Neural cell (in vitro differentiated cells): ENCODE results near the gene KIZ. TPM values are rescaled to one million over a fixed set of nuclear protein-coding genes. Genes with fewer than 3 reads are reported as not detected.

ENCODE experiments used
- H2AFZ ChIP-seq: fragments of 200-600, 300-800 bp; sonication (generic), shearing (Covaris generic); 2 replicates; pipeline ENCODE4 v1.6.0; 2014; ENCODE audit warnings: low read depth, mild to moderate bottlenecking, antibody characterized with exemption, low read length, moderate library complexity
- H3F3A ChIP-seq: fragments of 200-600 bp; shearing (Covaris generic); 2 replicates; pipeline ENCODE4 v1.6.1; 2016; ENCODE audit warnings: mild to moderate bottlenecking, moderate library complexity, mixed read lengths, antibody characterized with exemption, low read length; ENCODE audit not compliant: insufficient read depth, poor library complexity, severe bottlenecking
- H3K27ac ChIP-seq: fragments of 200-600, 300-800 bp; sonication (generic), shearing (Covaris generic); 2 replicates; pipeline ENCODE4 v1.5.1; 2014; ENCODE audit warnings: mild to moderate bottlenecking, low read length, moderate library complexity
- H3K27me3 ChIP-seq: fragments of 300-800, 200-600 bp; sonication (generic), shearing (Covaris generic); 2 replicates; pipeline ENCODE4 v1.6.0; 2014; ENCODE audit warnings: mild to moderate bottlenecking, low read depth, low read length, moderate library complexity; ENCODE audit not compliant: insufficient read depth
- H3K36me3 ChIP-seq: fragments of 300-800, 200-600 bp; sonication (generic), shearing (Covaris generic); 2 replicates; pipeline ENCODE4 v1.5.1; 2014; ENCODE audit warnings: mild to moderate bottlenecking, antibody characterized with exemption, low read length, moderate library complexity; ENCODE audit not compliant: insufficient read depth
- H3K4me2 ChIP-seq: fragments of 300-800, 200-600 bp; sonication (generic), shearing (Covaris generic); 2 replicates; pipeline ENCODE4 v1.6.0; 2014; ENCODE audit warnings: mild to moderate bottlenecking, low read length
- H3K4me3 ChIP-seq: fragments of 300-800, 200-600 bp; sonication (generic), shearing (Covaris generic); 2 replicates; pipeline ENCODE4 v1.5.1; 2014; ENCODE audit warnings: mild to moderate bottlenecking, low read length, moderate library complexity
- H3K79me2 ChIP-seq: fragments of 200-600 bp; shearing (Covaris generic); replicated peaks from 2 replicates; pipeline ENCODE4 v1.6.0; 2014; ENCODE audit warnings: mild to moderate bottlenecking, low read length, moderate library complexity; ENCODE audit not compliant: insufficient read depth
- H3K9ac ChIP-seq: fragments of 300-800, 200-600 bp; sonication (generic), shearing (Covaris generic); 2 replicates; pipeline ENCODE4 v1.6.1; 2016; ENCODE audit warnings: mild to moderate bottlenecking, low read length, mixed read lengths
- H3K9me2 ChIP-seq: fragments of 200-600 bp; shearing (Covaris generic); 2 replicates; pipeline ENCODE4 v1.6.1; 2016; ENCODE audit warnings: mild to moderate bottlenecking, low read length, mixed read lengths; ENCODE audit not compliant: insufficient read depth
- H3K9me3 ChIP-seq: fragments of 200-600, 300-800 bp; sonication (generic), shearing (Covaris generic); 2 replicates; pipeline ENCODE4 v1.6.1; 2016; ENCODE audit warnings: mild to moderate bottlenecking, mixed run types, low read length, moderate library complexity, mixed read lengths
- H4K20me1 ChIP-seq: fragments of 200-600 bp; shearing (Covaris generic); 2 replicates; pipeline ENCODE4 v1.6.1; 2016; ENCODE audit warnings: mild to moderate bottlenecking, mixed run types; ENCODE audit not compliant: insufficient read depth
- EP300 ChIP-seq: fragments of 450-650 bp; conservative IDR thresholded peaks from 2 replicates; pipeline ENCODE4 v1.6.1; 2014; ENCODE audit warnings: antibody characterized with exemption, mild to moderate bottlenecking, moderate library complexity; ENCODE audit not compliant: poor library complexity, severe bottlenecking
- EZH2 ChIP-seq: fragments of 200-600, 300-800 bp; shearing (Covaris generic), sonication (generic); IDR thresholded peaks from 2 replicates; pipeline ENCODE4 v1.6.1; 2014; ENCODE audit warnings: antibody characterized with exemption, low read length, borderline replicate concordance, mild to moderate bottlenecking; ENCODE audit not compliant: insufficient read depth, poor library complexity, severe bottlenecking
- MXI1 ChIP-seq: fragments of 450-650 bp; conservative IDR thresholded peaks from 2 replicates; pipeline ENCODE4 v1.6.1; 2014; ENCODE audit warnings: antibody characterized with exemption, mild to moderate bottlenecking; ENCODE audit not compliant: poor library complexity, severe bottlenecking
- POLR2AphosphoS5 ChIP-seq: IDR thresholded peaks from 2 replicates; pipeline ENCODE4 v1.6.1; 2012
- RAD21 ChIP-seq: fragments of 450-650 bp; conservative IDR thresholded peaks from 2 replicates; pipeline ENCODE4 v1.6.1; 2014; ENCODE audit warnings: antibody characterized with exemption, mild to moderate bottlenecking, moderate library complexity
- SMC3 ChIP-seq: fragments of 450-650 bp; conservative IDR thresholded peaks from 2 replicates; pipeline ENCODE4 v1.6.1; 2014; ENCODE audit warnings: antibody characterized with exemption, mild to moderate bottlenecking, moderate library complexity; ENCODE audit not compliant: poor library complexity
- TAF1 ChIP-seq: IDR thresholded peaks from 2 replicates; pipeline ENCODE4 v1.6.1; 2012; ENCODE audit warnings: low read depth
- polyA plus RNA-seq: library from polyadenylated mRNA; depleted of rRNA; stranded (reverse); fragments of >200 nt; gene quantifications from 2 replicates; pipeline ENCODE4 v1.2.3, GENCODE V29; 2014
- TF ChIP-seq, protein P1 (sequence below): IDR thresholded peaks from 2 replicates; pipeline ENCODE4 v1.6.1; 2012; ENCODE audit warnings: borderline replicate concordance
- TF ChIP-seq, protein P2 (sequence below): fragments of 450-650 bp; IDR thresholded peaks from 2 replicates; pipeline ENCODE4 v1.5.1; 2014; ENCODE audit warnings: antibody characterized with exemption, mild to moderate bottlenecking, moderate library complexity; ENCODE audit not compliant: poor library complexity, severe bottlenecking

KIZ gene
- polyA plus RNA-seq, 1 donor from 2014 or later = 3.6 TPM

DNA sequence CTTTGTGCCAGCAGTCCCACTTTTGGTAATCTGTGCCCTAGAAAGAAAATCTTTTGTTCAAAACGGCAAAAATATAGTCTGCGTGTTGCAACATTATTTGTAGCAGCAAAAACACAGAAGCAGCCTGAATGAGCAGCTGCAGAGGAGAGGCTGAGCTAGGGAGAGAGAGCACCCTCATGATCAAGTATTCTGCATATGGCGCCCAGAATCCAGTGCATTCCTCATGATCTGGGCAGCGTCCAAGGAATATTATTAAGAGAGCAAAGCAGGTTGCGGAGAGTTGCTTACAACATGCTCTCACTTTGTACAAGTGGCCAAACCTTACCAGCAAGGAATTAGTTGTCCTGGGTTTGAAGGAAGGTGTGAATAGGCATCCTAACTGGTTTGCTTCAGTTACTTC is 25.9 kb downstream of the KIZ start:
- no peak overlapping the region for H3K27ac ChIP-seq
- no peaks in the 10 kb centered on the region for H3F3A ChIP-seq
- H3K9me2 ChIP-seq = no peaks in the 10 kb centered on the region
- no peaks in the 10 kb centered on the region for H3K79me2 ChIP-seq
- H4K20me1 ChIP-seq = no peaks in the 10 kb centered on the region
- H3K36me3 ChIP-seq = no peaks in the 10 kb centered on the region
- no peak for TF ChIP-seq EP300
- H3K9ac ChIP-seq = no peak overlapping the region
- no peaks in the 10 kb centered on the region for H3K27me3 ChIP-seq
- H3K4me3 ChIP-seq = no peak overlapping the region
- no peak overlapping the region for H3K4me2 ChIP-seq
- H3K9me3 ChIP-seq = no peaks in the 10 kb centered on the region
- no peak overlapping the region for H2AFZ ChIP-seq

DNA sequence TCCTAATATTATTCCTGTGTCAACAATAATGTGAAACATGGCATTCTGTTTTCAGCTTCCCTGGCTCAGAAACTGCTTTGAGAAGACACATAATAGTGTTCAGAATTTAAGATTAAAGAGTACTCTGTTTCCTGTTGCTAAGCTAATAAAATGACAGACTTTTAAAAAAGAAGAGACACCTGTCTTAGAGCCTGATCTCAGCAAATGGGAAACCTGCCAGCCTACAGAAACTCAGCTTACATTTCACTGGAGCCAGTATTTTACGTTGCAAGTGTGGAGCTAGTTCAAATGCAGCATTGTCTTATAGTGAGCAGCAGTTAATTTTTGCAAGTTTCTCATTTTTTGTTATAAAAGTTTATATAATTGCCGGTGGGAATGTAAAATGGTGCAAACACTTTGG is 28.8 kb downstream of the KIZ start:
- no peaks in the 10 kb centered on the region for H3F3A ChIP-seq
- no peak overlapping the region for H3K4me3 ChIP-seq
- H3K27ac ChIP-seq = no peak overlapping the region
- no peaks in the 10 kb centered on the region for H3K36me3 ChIP-seq
- H3K9me2 ChIP-seq = no peaks in the 10 kb centered on the region
- TF ChIP-seq RAD21 (no peak), EZH2 (no peak), MXI1 (no peak), SMC3 (no peak), POLR2AphosphoS5 (no peak), EP300 (no peak), TAF1 (no peak)
- TF ChIP-seq, protein P1, sequence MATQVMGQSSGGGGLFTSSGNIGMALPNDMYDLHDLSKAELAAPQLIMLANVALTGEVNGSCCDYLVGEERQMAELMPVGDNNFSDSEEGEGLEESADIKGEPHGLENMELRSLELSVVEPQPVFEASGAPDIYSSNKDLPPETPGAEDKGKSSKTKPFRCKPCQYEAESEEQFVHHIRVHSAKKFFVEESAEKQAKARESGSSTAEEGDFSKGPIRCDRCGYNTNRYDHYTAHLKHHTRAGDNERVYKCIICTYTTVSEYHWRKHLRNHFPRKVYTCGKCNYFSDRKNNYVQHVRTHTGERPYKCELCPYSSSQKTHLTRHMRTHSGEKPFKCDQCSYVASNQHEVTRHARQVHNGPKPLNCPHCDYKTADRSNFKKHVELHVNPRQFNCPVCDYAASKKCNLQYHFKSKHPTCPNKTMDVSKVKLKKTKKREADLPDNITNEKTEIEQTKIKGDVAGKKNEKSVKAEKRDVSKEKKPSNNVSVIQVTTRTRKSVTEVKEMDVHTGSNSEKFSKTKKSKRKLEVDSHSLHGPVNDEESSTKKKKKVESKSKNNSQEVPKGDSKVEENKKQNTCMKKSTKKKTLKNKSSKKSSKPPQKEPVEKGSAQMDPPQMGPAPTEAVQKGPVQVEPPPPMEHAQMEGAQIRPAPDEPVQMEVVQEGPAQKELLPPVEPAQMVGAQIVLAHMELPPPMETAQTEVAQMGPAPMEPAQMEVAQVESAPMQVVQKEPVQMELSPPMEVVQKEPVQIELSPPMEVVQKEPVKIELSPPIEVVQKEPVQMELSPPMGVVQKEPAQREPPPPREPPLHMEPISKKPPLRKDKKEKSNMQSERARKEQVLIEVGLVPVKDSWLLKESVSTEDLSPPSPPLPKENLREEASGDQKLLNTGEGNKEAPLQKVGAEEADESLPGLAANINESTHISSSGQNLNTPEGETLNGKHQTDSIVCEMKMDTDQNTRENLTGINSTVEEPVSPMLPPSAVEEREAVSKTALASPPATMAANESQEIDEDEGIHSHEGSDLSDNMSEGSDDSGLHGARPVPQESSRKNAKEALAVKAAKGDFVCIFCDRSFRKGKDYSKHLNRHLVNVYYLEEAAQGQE = no peak
- TF ChIP-seq, protein P2, sequence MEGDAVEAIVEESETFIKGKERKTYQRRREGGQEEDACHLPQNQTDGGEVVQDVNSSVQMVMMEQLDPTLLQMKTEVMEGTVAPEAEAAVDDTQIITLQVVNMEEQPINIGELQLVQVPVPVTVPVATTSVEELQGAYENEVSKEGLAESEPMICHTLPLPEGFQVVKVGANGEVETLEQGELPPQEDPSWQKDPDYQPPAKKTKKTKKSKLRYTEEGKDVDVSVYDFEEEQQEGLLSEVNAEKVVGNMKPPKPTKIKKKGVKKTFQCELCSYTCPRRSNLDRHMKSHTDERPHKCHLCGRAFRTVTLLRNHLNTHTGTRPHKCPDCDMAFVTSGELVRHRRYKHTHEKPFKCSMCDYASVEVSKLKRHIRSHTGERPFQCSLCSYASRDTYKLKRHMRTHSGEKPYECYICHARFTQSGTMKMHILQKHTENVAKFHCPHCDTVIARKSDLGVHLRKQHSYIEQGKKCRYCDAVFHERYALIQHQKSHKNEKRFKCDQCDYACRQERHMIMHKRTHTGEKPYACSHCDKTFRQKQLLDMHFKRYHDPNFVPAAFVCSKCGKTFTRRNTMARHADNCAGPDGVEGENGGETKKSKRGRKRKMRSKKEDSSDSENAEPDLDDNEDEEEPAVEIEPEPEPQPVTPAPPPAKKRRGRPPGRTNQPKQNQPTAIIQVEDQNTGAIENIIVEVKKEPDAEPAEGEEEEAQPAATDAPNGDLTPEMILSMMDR = no peak
- no peak overlapping the region for H3K9ac ChIP-seq
- no peak overlapping the region for H2AFZ ChIP-seq
- H4K20me1 ChIP-seq = no peaks in the 10 kb centered on the region
- no peaks in the 10 kb centered on the region for H3K9me3 ChIP-seq
- H3K79me2 ChIP-seq = no peaks in the 10 kb centered on the region
- H3K4me2 ChIP-seq = no peak overlapping the region
- H3K27me3 ChIP-seq = no peaks in the 10 kb centered on the region

DNA sequence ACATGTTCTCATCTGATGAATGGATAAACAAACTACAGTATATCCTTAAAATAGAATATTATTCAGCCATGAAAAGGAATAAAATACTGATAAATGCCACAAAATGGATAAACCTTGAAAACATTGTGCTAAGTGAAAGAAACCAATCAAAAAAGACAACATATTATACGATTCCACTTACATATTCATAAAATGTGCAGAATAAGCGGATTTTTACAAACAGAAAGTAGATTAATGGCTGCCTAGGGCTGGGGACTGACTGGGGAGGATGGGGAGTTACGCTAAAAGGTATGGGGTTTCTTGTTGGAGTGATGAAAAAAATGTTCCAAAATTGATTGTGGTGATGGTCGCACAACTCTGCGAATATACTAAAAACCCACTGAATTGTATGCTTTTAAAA is 29.4 kb downstream of the KIZ start:
- Histone ChIP-seq H2AFZ (no peak overlapping the region), H4K20me1 (no peaks in the 10 kb centered on the region), H3K9me3 (no peaks in the 10 kb centered on the region), H3K4me2 (no peak overlapping the region), H3K4me3 (no peak overlapping the region), H3K27me3 (no peaks in the 10 kb centered on the region), H3K9ac (no peak overlapping the region), H3F3A (no peaks in the 10 kb centered on the region), H3K9me2 (no peaks in the 10 kb centered on the region), H3K79me2 (no peaks in the 10 kb centered on the region), H3K36me3 (no peaks in the 10 kb centered on the region), H3K27ac (no peak overlapping the region)
- TF ChIP-seq SMC3 (no peak), EP300 (no peak), TAF1 (no peak), POLR2AphosphoS5 (no peak), RAD21 (no peak), MXI1 (no peak), EZH2 (no peak)
- TF ChIP-seq, protein P2 = no peak
- TF ChIP-seq, protein P1 = no peak
